Activated CD4-positive, alpha-beta T cell treated with anti-CD3 and anti-CD28 coated beads, Interleukin-2, amount 50 U/mL, for 16 hours (primary cell): Measurements from ENCODE around the gene MGA.

Source experiments
- DNase-seq: peaks from one replicate; pipeline ENCODE4 v3.0.0-alpha.2; 2020

The MGA gene

DNA sequence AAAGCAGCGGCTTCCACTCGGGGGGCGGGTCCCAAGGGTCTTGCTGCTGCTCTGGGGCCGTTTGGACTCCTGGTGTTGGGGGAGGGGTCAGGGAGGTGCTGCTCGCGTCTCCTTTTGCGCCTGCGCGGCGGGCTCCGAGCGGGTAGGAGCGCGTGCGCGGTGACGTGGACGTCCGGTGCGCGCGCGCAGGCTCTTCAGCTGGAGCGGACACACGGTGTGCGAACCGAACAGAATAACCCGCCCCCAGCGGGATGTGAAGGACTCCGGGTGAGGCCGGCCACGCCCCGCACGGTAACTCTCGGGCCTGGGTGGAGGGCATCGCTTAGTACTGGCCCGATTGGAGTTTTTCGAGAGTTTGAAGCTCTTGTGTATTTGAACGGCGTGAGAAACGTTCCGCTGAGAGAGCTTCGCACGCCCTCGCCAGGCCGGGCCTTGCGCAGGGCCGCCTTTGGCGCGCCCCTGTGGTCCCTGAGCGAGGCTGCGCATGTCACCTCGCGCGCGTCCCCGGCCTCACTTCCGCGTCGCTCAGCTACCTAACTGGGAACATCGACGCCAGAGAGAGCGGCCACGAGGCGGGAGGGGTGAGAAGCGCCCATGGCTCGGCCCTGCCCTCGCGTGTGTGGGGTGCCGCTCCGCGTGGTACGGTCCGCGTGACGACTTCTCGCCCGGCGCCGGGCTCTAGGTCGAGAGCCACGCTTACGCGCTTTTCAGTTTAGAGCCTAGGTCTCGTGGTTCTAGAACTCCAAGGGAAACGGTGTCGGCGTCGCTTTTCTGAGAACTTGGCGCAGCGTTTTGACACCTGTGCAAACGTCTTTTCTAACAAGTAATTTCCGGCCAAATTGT, at the start of gene MGA:
MGA (plus strand) TSS at position 171 of the 843 bp plus-strand sequence.
- DNase-seq = peak; percentile 90

DNA sequence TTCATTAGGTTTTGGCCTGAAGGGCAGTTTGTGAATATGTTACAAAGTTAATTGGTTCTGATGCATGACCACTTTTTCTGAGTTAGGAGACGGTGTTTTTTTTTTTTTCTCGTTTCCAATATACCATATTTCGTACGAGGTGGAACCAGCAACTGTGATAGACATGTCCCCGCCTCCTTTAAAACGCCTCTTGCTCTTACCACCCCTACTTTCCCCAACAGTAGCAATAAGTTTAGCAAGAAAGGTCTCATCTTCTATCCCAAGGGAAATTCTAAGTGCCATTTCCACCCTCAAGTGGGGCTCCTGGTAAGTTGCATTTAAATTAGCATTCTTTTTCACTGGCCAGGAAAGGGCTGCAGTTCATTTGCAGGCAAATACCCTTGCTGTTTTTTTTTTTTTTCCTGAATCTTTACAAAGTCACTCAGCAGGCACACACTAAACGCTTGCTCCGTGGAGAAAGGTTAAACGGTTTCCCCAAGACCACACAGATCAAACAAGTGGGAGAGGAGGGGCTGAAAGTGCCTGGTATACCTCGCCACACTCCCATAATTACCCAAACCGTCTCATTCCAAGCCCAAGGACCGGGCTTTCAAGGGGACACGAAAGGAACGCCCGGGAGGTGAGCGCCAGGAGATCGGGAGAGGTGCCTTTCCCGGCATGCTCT, 39.5 kb upstream of the MGA start:
- DNase-seq = no peak

DNA sequence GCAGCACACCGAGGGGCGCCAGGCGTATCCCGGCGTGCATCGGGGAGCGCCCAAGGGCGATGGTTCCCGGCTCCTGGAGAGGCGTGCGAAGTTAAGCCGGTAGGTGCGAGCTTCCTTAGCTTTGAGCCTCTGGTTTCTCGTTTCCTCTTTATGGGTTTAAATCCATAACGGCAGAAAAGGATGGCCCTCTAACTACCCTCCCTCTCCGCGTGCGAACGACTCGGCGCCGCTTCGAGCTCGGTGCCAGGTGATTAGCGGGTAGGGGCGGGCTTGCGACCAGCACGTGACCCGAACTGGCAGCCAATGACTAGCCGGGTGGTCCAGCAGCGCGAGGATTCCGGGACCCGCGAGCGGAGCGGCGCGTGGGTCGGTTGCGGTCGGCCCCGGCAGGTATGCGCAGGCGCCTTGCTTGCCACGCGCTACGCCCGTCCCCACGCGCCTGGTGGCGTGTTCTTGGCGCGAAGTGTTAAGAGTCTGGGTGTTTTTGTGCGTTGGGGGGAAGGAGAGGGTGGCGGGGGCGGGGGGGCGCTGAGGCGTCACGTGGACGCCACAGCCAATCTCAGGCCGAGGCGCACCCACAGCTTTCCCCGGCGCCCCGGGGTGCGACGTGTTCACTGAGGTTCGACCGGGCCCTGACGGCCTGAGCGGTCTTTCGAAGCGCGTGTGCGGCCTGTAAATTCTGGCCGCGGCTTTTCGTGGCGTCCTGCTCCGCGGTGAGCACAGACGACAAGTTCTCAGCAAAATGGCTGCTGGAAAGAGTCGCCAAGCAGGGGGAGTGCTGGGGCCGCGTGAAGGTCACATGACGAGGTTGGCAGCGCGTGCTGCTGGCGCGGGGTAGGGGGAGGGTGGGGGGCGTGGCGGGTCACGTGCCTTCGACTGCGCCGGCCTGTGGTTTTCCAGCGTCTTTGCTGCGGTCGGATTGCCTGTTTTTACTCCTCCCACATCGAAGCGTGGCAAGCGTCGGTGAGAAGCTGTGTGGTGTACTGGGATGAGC, 38.7 kb upstream of the MGA start:
- peak; percentile 75 for DNase-seq

DNA sequence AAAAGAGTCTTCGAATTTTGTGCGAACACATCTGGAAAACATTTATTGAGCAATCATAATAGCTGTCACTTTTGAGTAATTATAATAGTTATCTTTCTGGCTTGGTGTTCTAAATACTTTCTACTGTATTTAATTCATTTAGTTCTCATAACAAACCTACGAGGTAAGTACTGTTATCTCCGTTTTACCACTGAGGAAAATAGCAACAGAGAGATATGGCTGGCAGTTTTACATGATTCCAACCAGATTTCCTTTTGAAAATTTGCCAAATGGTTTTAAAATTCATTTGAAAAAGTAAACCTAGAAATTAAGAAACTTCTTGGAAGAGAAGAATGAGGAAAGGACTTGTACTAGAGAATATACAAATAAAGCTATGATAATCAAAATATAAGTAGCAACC, 37.3 kb upstream of the MGA start:
- no peak for DNase-seq

DNA sequence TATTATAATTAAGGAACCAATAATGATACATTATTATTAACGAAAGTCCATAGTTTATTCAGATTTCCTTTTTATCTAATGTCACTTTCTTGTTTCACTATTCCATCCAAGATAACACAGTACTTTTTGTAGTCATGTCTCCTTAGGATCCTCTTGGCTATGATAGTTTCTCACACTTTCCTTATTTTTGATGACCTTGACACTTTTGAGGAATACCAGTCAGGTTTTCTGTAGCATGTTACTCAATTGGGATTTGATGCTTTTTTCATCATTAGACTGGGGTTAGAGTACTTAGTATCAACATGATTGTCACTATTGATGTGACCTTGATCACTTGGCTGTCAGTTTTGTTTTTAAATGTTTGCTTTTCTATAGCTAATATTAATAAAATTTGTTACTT, 33.0 kb upstream of the MGA start:
- no peak for DNase-seq

DNA sequence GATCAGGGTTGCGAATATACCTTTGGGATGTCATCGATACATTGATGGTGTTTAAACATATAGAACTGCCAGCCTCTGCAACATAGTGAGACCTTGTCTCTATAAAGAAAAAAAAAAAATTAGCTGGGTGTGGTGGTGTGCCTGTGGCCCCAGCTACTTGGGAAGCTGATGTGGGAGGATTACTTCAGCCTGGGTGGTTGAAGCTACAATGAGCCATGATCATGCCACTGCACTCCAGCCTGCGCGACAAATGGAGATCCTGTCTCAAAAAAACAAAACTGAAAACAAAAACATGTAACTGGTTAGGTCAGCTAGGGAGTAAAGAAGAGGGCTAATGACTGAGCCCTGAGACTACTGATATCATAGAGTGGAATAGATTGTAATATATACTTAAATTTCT, 30.7 kb upstream of the MGA start:
- no peak for DNase-seq

DNA sequence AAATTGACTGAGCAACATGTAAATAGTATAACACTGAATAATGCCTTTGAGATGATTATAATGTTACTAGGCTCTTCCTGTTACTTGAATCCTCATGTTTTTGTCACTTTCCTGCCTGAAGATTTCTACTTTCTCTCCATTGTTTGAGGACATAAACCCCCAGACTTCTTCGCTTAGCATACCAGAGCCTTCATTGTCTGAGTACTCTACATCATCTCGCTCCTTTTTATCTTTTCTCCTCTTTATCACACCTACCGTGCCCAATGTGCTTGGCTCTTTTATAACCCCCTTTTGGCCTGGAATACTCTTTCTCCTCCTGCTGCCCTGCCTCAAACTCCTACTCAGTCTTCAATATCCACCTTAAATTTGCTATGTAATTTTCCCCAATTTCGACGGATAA, 30.3 kb upstream of the MGA start:
- no peak for DNase-seq

DNA sequence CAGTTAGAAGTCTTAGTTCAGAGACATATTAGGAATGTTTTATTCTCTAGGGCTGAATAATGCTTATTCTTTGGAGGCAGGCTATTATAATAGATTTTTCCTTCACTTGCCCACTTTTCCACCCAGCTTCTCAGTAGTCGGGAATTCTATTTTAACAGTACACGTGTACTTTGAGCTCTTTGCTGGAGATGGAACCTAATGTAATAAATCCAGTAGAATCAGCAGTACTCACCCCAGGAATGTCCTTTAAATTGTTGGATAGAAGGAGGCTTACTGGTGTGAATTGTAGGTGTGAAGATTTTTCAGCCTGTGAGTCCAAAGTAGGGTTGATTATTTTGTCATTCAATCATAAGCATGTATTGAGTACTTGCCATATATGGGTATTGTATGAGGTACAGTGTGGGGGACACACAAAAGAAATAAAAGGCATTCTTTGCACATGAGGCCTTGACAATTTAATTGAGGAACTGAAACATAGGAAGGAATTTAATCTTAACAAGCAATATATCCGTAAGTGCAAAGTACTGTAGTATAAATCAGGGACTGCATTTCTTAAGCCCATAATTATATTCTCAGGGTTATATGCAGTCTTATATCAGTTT, 29.5 kb upstream of the MGA start:
- no peak for DNase-seq

DNA sequence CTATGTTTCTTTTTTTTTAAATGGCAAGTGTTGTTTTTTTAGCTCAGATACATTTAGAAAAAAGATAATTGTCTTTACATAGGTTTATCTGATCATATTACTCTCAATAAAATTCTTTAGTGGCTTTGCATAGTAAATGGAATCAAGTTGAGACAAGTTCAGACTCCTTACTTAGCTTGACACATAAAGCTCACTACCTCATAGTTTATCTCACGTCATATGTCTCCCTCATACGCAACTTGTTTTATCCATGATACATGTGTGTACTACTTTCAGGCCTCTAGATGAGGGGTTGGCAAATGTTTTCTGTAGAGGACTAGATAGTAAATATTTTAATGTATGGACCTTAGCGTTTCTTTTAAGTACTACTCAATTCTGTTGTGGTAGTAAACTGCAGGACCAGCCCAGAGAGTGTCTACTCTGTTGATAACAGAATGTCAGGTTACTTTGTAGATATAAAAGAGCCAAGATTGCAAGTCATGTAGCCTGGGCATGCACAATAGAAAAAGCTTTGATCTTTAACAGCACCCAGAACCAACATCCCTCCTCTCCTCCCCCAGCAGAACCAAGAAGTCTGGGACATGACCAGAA, 28.2 kb upstream of the MGA start:
- no peak for DNase-seq

DNA sequence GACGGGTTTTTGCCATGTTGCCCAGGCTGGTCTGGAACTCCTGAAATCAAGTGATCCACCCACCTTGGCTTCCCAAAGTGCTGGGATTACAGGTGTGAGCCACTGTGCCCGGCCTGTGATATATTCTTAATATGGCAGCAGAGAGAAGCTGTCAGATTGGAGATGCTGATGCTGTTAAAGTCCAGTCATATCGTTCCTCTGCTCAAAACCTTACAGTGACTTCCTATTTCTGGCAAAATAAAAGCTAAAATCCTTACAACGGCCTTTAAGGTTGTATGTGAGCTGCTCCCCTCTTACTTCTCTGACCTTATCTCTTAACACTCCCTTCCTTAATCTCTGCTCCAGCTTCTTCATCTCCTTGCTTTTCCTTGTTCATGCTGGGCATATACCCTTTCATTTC, 26.6 kb upstream of the MGA start:
- DNase-seq = no peak

DNA sequence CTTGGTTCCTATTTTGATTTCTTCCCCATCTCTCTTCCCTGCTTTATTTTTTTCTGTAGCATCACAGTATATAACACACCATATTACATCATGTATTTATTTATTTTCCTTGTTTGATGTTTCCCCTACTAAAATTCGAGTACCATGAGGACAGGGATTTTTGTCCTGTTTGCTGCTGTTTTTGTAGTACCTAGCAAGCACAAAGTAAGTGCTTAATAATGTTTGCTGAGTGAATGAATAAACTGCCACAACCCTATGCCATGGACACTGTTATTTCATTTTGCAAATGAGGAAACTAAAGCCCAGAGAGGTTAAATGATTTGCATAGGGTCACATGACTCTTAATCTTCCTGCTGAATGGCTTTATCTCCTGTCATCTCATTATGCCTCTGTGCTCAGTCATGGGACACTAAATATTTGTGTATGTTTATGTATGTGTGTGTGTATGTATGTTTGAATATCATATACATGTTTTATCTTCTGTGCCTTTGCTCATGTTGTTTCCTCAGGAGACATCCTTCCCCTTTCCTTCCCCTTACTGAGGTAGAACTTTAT, 26.1 kb upstream of the MGA start:
- DNase-seq = no peak

DNA sequence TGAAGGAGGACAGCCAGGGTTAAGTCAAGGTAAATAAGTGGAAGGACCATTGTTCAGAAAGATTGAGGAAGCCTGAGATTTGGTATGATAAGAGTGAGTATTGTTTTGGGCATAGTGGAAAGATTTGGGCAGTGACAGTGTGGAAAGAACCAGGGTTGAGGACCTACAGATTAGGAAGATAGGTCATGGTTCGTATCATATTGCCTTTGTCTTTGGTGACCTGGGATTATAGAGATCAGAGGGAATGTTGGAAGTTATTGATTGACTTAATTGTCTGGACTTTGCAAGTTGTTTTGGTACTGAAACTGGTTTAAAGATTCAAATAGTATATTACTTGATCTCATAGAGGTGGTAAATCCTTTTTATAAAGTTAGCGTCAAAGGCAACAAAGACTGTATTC, 23.1 kb upstream of the MGA start:
- DNase-seq = no peak

DNA sequence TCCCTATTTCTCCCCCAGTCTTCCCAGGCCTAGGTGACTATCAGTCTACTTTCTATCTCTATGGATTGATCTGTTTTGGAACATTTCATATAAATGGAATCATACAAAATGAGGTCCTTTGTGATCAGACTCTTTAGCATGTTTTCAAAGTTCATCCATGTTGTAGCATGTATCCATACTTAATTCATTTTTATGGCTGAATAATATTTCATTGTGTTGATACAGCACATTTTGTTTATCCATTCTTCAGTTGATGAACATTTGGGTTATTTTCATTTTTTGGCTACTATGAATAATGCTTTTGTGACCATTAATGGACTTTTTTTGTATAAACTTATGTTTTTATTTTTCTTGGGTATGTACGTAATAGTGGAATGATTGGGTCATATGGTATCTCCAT, 19.2 kb upstream of the MGA start:
- no peak for DNase-seq

DNA sequence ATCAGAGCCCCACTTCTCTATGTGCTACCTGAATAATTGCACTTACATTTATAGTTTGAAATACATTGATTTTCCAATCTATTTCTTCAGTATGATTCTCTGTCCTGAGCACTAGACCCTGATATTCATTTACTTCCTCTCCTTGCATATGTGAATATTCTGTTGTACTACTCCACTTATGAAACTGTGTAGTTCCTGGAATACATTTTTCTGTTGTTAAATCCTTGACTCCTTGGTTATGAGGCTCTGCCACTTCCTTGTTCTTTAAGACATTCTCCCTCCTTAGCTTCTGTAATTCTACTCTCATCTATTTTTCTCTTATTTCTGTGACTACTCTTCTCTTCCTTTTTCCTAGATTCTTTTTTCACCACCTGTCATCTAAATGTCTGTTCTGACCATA, 12.9 kb upstream of the MGA start:
- no peak for DNase-seq

DNA sequence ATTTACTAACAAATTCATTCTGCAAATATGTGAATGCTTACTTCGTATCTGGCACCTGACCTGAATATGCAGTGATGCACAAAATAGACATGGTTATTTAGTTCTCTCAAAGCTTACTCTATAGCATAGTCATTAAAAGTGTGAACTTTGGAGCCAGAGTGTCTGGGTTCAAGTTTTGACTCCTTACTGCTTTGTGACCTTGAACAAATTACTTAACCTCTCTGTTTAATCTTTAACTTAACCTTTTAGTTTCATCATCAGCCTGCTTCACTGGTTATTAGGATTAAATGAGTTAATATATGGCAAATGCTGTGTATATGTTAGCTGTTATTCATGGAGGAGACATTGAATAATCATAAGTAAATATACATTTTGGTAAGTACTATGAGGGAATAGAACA, 12.1 kb upstream of the MGA start:
- no peak for DNase-seq

DNA sequence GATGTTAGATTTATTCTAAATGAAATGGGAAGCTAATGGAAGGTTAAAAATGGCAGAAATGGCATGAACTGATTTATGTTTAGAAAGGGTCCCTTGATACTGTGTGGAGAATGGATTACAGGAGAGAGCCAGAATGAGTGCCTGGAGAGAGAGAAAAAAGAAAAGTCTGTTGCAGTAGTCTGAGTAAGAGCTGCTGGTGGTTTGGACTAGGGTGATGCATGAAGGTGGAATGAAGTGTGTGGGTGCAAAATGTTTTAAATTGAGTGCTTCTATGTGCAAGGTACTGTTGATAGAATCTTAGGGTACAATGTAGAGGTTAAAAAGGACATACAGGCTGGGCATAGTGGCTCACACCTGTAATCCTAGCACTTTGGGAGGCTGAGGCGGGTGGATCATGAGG, 11.4 kb upstream of the MGA start:
- no peak for DNase-seq

DNA sequence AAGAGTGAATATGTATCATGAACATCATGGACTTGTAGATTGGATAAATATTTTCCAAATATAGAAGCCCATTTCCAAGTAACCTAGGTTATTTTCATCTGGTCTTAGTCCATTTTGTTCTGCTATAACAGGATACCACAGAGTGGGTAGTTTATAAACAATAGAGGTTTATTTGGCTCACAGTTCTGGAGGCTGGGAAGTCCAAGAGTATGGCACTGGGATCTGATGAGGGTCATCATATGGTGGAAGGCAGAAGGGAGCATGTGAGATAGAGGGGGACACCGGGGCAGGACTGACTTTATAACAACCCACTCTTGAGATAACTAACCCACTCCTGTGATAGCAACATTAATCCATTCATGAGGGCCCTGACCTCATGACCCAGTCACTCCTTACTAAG, 9.4 kb upstream of the MGA start:
- no peak for DNase-seq

DNA sequence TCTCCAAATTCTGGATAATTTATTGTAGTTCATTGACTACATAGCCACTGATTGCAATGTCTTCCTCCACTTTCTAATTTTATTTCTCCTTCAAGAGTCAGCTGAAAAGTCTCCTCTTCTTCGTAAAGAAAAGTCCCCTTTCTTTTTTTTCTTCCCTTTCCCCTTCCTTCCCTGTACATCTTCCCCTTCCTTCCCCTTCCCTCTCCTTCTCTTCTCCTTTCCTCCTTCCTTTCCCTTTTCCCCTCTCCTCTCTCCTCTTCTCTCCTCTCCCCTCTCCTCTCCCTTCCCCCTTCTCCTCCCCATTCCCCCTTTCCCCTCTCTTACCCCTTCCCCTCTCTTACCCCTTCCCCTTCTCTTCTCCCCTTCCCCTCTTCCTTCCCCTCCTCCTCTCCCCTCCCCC, 8.8 kb upstream of the MGA start:
- no peak for DNase-seq

DNA sequence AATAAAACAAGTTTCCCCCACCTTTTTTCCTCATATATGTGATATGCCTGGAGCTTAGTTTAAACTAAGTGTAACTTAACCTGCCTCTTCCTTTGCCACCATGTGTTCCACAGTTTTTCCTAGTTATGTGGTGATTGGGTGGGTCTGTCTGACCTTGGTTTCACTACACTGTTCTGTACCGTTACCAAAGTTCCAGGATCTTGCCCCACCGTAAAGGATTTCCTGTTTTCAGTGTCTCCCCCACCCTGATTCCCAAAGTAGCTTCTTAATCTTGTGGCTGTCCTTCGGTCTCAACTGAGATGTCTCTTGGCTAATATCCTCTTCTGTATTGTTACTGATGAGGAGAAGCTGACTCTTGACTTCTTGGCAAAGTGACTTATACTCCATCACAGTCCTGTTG, 6.4 kb upstream of the MGA start:
- no peak for DNase-seq

DNA sequence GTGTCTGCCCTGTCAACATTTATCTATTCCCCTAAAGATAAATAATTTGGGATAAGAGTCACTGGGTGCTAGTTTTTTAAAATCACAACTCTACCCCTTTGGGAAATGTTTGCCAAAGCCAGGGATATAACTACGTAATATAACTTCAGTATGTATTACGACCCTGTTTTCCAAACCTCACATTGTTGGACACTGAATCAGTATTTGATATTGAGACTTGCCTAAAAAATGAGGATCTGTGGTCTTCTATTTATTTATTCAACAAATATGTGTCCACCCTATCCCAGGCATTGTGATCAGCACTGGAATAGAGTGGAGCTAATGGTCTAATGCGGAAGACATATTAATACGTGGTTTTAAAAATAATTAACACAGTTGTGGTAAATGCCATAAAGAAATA, 4.5 kb upstream of the MGA start:
- DNase-seq = no peak

DNA sequence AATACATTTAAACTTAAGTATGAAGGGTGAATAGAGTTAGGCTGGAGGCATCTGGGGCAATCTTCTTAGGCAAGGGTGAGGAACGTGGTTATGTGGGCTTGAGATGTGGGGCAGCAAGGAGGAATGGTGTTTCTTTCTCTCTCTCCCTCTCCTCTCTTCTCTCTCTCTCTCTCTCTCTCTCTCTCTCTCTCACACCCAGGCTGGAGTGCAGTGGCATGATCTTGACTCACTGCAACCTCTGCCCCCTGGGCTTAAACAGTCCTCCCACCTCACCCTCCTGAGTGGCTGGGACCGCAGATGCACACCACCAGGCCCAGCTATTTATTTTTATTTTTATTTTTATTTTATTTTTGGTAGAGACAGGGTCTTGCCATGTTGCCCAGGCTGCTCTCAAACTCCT, 4.0 kb upstream of the MGA start:
- no peak for DNase-seq

DNA sequence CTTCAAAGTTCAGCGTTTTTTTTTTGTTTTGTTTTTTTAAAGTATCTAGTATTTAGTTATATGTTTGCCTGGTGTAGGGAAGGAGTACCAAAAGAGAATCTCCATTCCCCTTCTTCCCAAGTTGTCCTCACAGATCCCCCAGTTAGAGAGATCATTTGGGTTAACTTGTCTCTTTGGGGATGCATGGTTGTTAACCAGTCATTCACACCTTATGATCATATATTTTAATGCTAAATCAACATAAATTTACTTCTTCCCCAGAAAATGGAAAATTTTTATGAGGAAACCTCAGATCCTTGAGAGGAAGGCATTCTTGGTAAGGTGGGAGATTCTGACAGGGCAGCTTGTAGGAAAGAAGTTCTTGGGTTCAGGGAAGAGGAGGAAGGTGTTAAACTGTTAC, 1.5 kb upstream of the MGA start:
- no peak for DNase-seq
